Caco-2 (cell line): ENCODE results near the gene RNF207. TPM values are rescaled to one million over a fixed set of nuclear protein-coding genes. Genes with fewer than 3 reads are reported as not detected.

Experiments
- BruUV-seq: library from RNA; stranded (reverse); fragments of 400-500 nt; replicated peaks from 2 replicates; lab custom pipeline; 2021; lab: Mats Ljungman, UMichigan
- CTCF ChIA-PET: fragments of 300-600 bp; sonication (Branson Sonifier 250); formaldehyde crosslinking; loops from one replicate; lab custom pipeline; 2022; ENCODE audit warnings: antibody characterized with exemption; lab: Charles Lee
- POLR2A ChIA-PET: fragments of 300-600 bp; sonication (Branson Sonifier 250); formaldehyde crosslinking; loops from one replicate; lab custom pipeline; 2022; ENCODE audit warnings: antibody characterized with exemption; lab: Charles Lee
- DNase-seq, 2 experiments: peaks; one replicate each; pipeline versions ENCODE4 v3.0.0 to v3.0.0-alpha.2; 2020 to 2022
- H3K27me3 ChIP-seq: replicated peaks from 2 replicates; pipeline ENCODE4 v1.6.0; 2011; ENCODE audit warnings: low read length; ENCODE audit not compliant: control insufficient read depth, insufficient read depth
- H3K36me3 ChIP-seq: 2 replicates; pipeline ENCODE4 v1.5.1; 2011; ENCODE audit warnings: low read length; ENCODE audit not compliant: control insufficient read depth, insufficient read depth
- H3K4me1 ChIP-seq: fragments of 250-450 bp; sonication (Bioruptor Pico); 2 replicates; pipeline ENCODE4 v1.5.1; 2020; ENCODE audit warnings: mild to moderate bottlenecking
- H3K4me3 ChIP-seq: 2 replicates; pipeline ENCODE4 v1.5.1; 2011; ENCODE audit warnings: low read depth, mild to moderate bottlenecking, control low read depth, low read length
- H3K9me3 ChIP-seq: fragments of 250-450 bp; sonication (Bioruptor Pico); 2 replicates; pipeline ENCODE4 v1.5.1; 2020; ENCODE audit warnings: mild to moderate bottlenecking, moderate library complexity
- H3K27ac Mint-ChIP-seq: one replicate; pipeline ENCODE4 v1.8.0; 2022; ENCODE audit warnings: mixed read lengths; ENCODE audit not compliant: unreplicated experiment
- H3K27me3 Mint-ChIP-seq: one replicate; pipeline ENCODE4 v1.8.0; 2022; ENCODE audit warnings: mixed read lengths; ENCODE audit not compliant: insufficient read depth, unreplicated experiment
- H3K36me3 Mint-ChIP-seq: one replicate; pipeline ENCODE4 v1.8.0; 2022; ENCODE audit warnings: mild to moderate bottlenecking, mixed read lengths; ENCODE audit not compliant: insufficient read depth, unreplicated experiment
- H3K4me1 Mint-ChIP-seq: one replicate; pipeline ENCODE4 v1.8.0; 2022; ENCODE audit warnings: low read depth, mixed read lengths; ENCODE audit not compliant: unreplicated experiment
- H3K4me3 Mint-ChIP-seq: one replicate; pipeline ENCODE4 v1.8.0; 2022; ENCODE audit warnings: mild to moderate bottlenecking, moderate library complexity, mixed read lengths; ENCODE audit not compliant: unreplicated experiment
- H3K9me3 Mint-ChIP-seq: one replicate; pipeline ENCODE4 v1.8.0; 2022; ENCODE audit warnings: mixed read lengths; ENCODE audit not compliant: unreplicated experiment
- intact Hi-C: fragments of 100-400 bp; cut with micrococcal nuclease; formaldehyde crosslinking; loops from one replicate; pipeline ENCODE4 v1.10.0; 2022; ENCODE audit not compliant: unreplicated experiment
- total RNA-seq: library from RNA; stranded (reverse); gene quantifications from 2 replicates; pipeline ENCODE4 v1.2.3, GENCODE V29; 2022
- TF ChIP-seq, protein P1 (sequence below), 2 experiments: fragments of 200-600 bp in 1 of 2; IDR thresholded peaks; 1 replicate in 1 of 2; 2 replicates in 1 of 2; pipeline versions ENCODE4 v1.5.1 to v1.8.0; 2011 to 2022; ENCODE audit warnings: antibody characterized with exemption in 1 of 2, control low read depth in 1 of 2, inconsistent platforms in 1 of 2, low read depth in 1 of 2, low read length in 1 of 2, mild to moderate bottlenecking in 1 of 2, moderate library complexity in 1 of 2; ENCODE audit not compliant: insufficient read depth in 1 of 2, severe bottlenecking in 1 of 2, unreplicated experiment in 1 of 2

Gene RNF207
- total RNA-seq, 1 experiment from 2014 or later = 27.4 TPM

DNA sequence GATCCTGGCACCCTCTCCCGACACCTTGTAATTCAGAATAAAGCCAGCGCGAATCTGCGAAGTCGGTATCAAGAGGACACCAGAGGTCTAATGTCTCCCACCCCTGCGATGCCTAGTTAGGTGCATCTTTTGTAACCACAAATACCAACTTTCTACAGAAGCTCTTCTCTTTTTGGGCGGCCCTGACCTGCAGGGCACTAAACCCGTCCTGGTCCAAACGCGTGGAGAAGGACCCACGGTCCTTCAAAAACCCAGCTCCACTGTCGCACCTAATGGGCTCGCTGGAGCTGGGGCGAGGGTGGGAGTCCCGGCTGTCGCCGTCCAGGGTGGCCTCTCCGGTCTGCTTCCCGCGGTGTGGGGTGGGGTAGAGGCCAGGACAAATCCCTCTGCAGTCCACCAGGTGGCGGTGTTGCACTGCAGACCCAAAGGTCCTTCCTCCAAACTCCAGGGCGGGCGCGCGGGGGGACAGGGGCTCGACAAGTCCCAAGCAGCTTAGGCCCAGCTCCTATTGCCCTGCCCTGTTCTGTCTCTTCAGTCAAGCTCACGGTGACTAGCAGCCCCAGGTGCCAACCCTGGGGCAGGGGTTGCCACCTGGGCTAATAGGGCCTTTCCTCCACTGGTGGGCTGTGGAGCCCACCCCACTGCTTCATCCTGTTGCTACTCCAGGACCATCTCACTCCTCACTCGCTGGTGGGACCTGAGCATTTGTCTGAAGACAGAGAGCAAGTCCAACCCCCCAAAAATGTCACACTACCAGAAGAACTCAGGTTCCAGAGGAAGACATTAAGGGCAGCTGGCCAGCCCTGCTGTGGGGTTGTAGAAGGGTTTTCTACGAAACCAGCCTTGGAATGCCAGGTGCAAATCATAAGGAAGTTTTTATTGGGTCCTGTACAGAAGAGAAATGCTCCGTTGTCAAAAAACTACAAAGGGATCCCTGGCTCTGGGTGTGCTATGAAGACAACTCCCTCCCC, 40.9 kb downstream of the RNF207 start:
- no peaks in the 10 kb centered on the region for H3K9me3 Mint-ChIP-seq
- intact Hi-C loops = loop anchor here (1.0 to 5.0 kb wide), 4 partner anchors 96 to 246 kb away; partner anchors contain the start of gene PLEKHG5
- H3K27ac Mint-ChIP-seq = no peak overlapping the region
- Histone ChIP-seq H3K27me3 (no peaks in the 10 kb centered on the region), H3K4me1 (0 out of 2 replicates have a peak, but pooled peaks cover 10% of the 10 kb centered on the region), H3K9me3 (no peaks in the 10 kb centered on the region), H3K4me3 (no peak overlapping the region; the same call in 1 of the 2 replicates), H3K36me3 (no peaks in the 10 kb centered on the region)
- H3K4me3 Mint-ChIP-seq = peak overlapping the region; percentile 62
- peak; percentile 80 to 85 for DNase-seq
- ChIA-PET POLR2A (no interaction called here), CTCF (interaction anchor here (0.5 to 1.5 kb wide), 11 partner anchors 12 to 194 kb away, joined by 3 to 6 read pairs (median 4); no protein-coding TSS in a partner anchor)
- BruUV-seq = no TSS peak
- H3K36me3 Mint-ChIP-seq = peaks cover 5% of the 10 kb centered on the region
- peaks cover 3% of the 10 kb centered on the region for H3K27me3 Mint-ChIP-seq
- no peaks in the 10 kb centered on the region for H3K4me1 Mint-ChIP-seq
- TF ChIP-seq, protein P1, sequence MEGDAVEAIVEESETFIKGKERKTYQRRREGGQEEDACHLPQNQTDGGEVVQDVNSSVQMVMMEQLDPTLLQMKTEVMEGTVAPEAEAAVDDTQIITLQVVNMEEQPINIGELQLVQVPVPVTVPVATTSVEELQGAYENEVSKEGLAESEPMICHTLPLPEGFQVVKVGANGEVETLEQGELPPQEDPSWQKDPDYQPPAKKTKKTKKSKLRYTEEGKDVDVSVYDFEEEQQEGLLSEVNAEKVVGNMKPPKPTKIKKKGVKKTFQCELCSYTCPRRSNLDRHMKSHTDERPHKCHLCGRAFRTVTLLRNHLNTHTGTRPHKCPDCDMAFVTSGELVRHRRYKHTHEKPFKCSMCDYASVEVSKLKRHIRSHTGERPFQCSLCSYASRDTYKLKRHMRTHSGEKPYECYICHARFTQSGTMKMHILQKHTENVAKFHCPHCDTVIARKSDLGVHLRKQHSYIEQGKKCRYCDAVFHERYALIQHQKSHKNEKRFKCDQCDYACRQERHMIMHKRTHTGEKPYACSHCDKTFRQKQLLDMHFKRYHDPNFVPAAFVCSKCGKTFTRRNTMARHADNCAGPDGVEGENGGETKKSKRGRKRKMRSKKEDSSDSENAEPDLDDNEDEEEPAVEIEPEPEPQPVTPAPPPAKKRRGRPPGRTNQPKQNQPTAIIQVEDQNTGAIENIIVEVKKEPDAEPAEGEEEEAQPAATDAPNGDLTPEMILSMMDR (IDR thresholded peaks at IDR 0.05; ENCODE audit: insufficient read depth in 1 of 2, low read depth in 1 of 2, low read length in 1 of 2, severe bottlenecking in 1 of 2, unreplicated experiment in 1 of 2) = peak; percentile 87 to 90

DNA sequence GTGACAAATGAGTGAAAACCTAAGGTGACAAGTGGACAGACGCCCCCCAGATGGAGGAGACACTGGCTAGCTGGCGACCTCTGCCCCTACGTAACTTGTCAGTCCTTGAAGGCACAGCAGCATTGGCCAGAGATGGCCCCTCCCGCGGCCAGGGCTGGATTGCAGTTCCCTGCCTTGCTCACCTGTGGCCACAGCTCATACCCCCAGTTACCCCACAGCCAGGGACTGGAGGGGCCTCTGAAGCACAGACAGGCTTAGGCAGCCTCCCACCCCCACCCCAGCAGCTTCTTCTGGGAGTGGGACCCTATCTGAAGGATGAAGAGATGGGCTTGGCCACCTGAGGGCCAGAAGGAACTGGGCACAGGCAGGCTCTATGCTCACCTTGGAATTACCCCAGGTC, 41.7 kb downstream of the RNF207 start:
- H3K27me3 Mint-ChIP-seq = peaks cover 3% of the 10 kb centered on the region
- ChIA-PET CTCF (interaction anchor here (0.5 to 1.5 kb wide), 6 partner anchors 13 to 908 kb away, joined by 3 to 5 read pairs (median 4); partner anchors contain the start of gene GPR153), POLR2A (no interaction called here)
- intact Hi-C loops = loop anchor here (2.0 to 5.0 kb wide), 2 partner anchors 95 to 245 kb away; partner anchors contain the start of gene PLEKHG5
- no peak for DNase-seq
- H3K4me3 Mint-ChIP-seq = no peak overlapping the region
- TF ChIP-seq, protein P1 (IDR thresholded peaks at IDR 0.05; ENCODE audit: insufficient read depth in 1 of 2, low read depth in 1 of 2, low read length in 1 of 2, severe bottlenecking in 1 of 2, unreplicated experiment in 1 of 2) = no peak
- no peaks in the 10 kb centered on the region for H3K27me3 ChIP-seq
- H3K4me1 Mint-ChIP-seq = no peaks in the 10 kb centered on the region
- H3K36me3 ChIP-seq = no peaks in the 10 kb centered on the region
- H3K4me3 ChIP-seq = no peak overlapping the region
- no TSS peak for BruUV-seq
- no peaks in the 10 kb centered on the region for H3K9me3 ChIP-seq
- H3K36me3 Mint-ChIP-seq = peaks cover 5% of the 10 kb centered on the region
- no peak overlapping the region for H3K27ac Mint-ChIP-seq
- H3K9me3 Mint-ChIP-seq = no peaks in the 10 kb centered on the region
- 0 out of 2 replicates have a peak, but pooled peaks cover 10% of the 10 kb centered on the region for H3K4me1 ChIP-seq

DNA sequence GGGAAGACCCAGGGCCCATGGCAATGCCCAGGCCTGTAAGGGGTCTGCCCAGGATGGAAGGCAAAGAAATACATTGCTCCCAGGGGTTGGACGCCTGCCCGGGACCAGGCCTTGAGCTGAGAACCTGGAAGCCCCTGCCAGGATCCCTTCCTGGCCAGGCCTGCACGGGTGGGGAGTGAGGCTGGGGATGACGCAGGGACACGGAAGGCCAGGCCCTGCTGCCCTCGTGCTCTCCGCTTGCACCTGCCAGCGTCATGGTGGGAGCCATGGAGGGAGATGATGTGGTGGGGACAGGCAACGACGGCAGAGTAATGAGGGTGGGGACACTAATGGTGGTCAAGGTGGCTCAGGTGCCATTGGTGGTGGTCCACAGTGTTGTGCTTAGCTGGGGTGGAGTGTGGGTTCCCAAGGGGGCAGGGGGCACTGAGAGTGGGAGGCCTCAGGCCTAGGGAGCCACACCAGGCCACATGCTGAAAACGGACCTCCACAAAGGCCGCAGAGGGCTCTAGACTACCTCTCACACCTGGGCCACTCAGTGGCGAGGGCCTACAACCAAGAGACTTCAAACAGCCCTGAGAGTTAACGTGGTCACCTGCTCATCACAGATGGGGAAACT, 42.4 kb downstream of the RNF207 start:
- H3K4me1 ChIP-seq = 0 out of 2 replicates have a peak, but pooled peaks cover 10% of the 10 kb centered on the region
- H3K4me3 ChIP-seq = no peak overlapping the region
- DNase-seq = no peak
- Mint-ChIP-seq H3K4me3 (peak overlapping the region; percentile 9), H3K4me1 (no peaks in the 10 kb centered on the region), H3K36me3 (peaks cover 5% of the 10 kb centered on the region), H3K27me3 (peaks cover 3% of the 10 kb centered on the region), H3K27ac (no peak overlapping the region), H3K9me3 (no peaks in the 10 kb centered on the region)
- ChIA-PET POLR2A (no interaction called here), CTCF (interaction anchor here (0.7 to 1.0 kb wide), 4 partner anchors 13 to 202 kb away, joined by 3 to 4 read pairs (median 4); partner anchors contain the start of gene GPR153)
- no TSS peak for BruUV-seq
- intact Hi-C loops = loop anchor here (5.0 kb wide), 1 partner anchor 244 kb away; the partner anchor contains the start of gene PLEKHG5
- no peaks in the 10 kb centered on the region for H3K9me3 ChIP-seq
- no peaks in the 10 kb centered on the region for H3K36me3 ChIP-seq
- TF ChIP-seq, protein P1 (IDR thresholded peaks at IDR 0.05; ENCODE audit: insufficient read depth in 1 of 2, low read depth in 1 of 2, low read length in 1 of 2, severe bottlenecking in 1 of 2, unreplicated experiment in 1 of 2) = no peak
- H3K27me3 ChIP-seq = no peaks in the 10 kb centered on the region
